ENCODE measurements around the gene DNAJA2.
"Not testable (repeated sequence)": the region's sequence is repeated elsewhere in the genome, so short reads cannot be mapped to it uniquely, and the experiment has no call there.

Gene DNAJA2

GRCh38 chr16:46973207-46973995 is at the start of gene DNAJA2:
DNAJA2 (minus strand) TSS chr16:46973674; CDS start chr16:46973572, 102 bp downstream.
- peak; percentile 94 for DNase-seq

- DNase-seq = no peak
These were observed 46.1 kb upstream of the DNAJA2 start for GRCh38 chr16:47019568-47019967.

GRCh38 chr16:47018223-47018891 is 44.9 kb upstream of the DNAJA2 start:
- DNase-seq = peak; percentile 77

GRCh38 chr16:47017636-47018035 is 44.2 kb upstream of the DNAJA2 start:
- DNase-seq = no peak

GRCh38 chr16:47016700-47017133 is 43.2 kb upstream of the DNAJA2 start:
- DNase-seq = no peak

- DNase-seq = no peak
These were observed 40.4 kb upstream of the DNAJA2 start for GRCh38 chr16:47013910-47014309.

- no peak for DNase-seq
These were observed 39.7 kb upstream of the DNAJA2 start for GRCh38 chr16:47013172-47013571.

GRCh38 chr16:47010812-47011211 is 37.3 kb upstream of the DNAJA2 start:
- DNase-seq = not testable (repeated sequence)

- no peak for DNase-seq
These were observed 35.1 kb upstream of the DNAJA2 start for GRCh38 chr16:47008612-47009011.

GRCh38 chr16:47008174-47008573 is 34.7 kb upstream of the DNAJA2 start:
- DNase-seq = no peak

- DNase-seq = no peak
These were observed 31.2 kb upstream of the DNAJA2 start for GRCh38 chr16:47004652-47005051.

- not testable (repeated sequence) for DNase-seq
These were observed 26.6 kb upstream of the DNAJA2 start for GRCh38 chr16:47000066-47000465.

- DNase-seq = no peak
These were observed 24.4 kb upstream of the DNAJA2 start for GRCh38 chr16:46997844-46998243.

GRCh38 chr16:46996952-46997458 is 23.5 kb upstream of the DNAJA2 start:
- DNase-seq = no peak

- DNase-seq = no peak
These were observed 22.9 kb upstream of the DNAJA2 start for GRCh38 chr16:46996391-46996790.

- DNase-seq = no peak
These were observed 18.5 kb upstream of the DNAJA2 start for GRCh38 chr16:46991729-46992704.

GRCh38 chr16:46986896-46987295 is 13.4 kb upstream of the DNAJA2 start:
- no peak for DNase-seq

- no peak for DNase-seq
These were observed 13.0 kb upstream of the DNAJA2 start for GRCh38 chr16:46986438-46986837.

- no peak for DNase-seq
These were observed 8.9 kb upstream of the DNAJA2 start for GRCh38 chr16:46982335-46982734.

- no peak for DNase-seq
These were observed 7.5 kb upstream of the DNAJA2 start for GRCh38 chr16:46980926-46981325.

GRCh38 chr16:46976550-46976949 is 3.1 kb upstream of the DNAJA2 start:
- no peak for DNase-seq

- no peak for DNase-seq
These were observed 2.5 kb upstream of the DNAJA2 start for GRCh38 chr16:46975908-46976470.

GRCh38 chr16:46975165-46975564 is 1.7 kb upstream of the DNAJA2 start:
- DNase-seq = no peak
